Measurements from ENCODE around the gene PAX3. TPM values are rescaled to one million over a fixed set of nuclear protein-coding genes. Genes with fewer than 3 reads are reported as not detected.

PAX3 gene
- total RNA-seq, 2 donors from 2014 or later = not detected

- Histone ChIP-seq H3K9me3 (no peaks in the 10 kb centered on the region), H3K4me3 (no peak overlapping the region), H3K36me3 (no peaks in the 10 kb centered on the region), H3K4me1 (replicated peaks) (no peaks in the 10 kb centered on the region), H3K27ac (no peak overlapping the region), H3K27me3 (replicated peaks; ENCODE audit: insufficient read depth) (peaks cover 85% of the 10 kb centered on the region)
- 7% methylated on average over 38 of the region's 38 CpGs for WGBS
- TF ChIP-seq POLR2A (IDR thresholded peaks at IDR 0.05) (no peak), POLR2AphosphoS5 (IDR thresholded peaks at IDR 0.05) (no peak), CTCF (IDR thresholded peaks at IDR 0.05) (no peak)
- DNase-seq (ENCODE audit: low spot score) = no peak
- intact Hi-C loops (cut with DNase I) = no loop called here
Observed at GRCh38 chr2:222303828-222304736, 5.3 kb upstream of the PAX3 start.

- 12% methylated on average over 24 of the region's 24 CpGs for WGBS
- TF ChIP-seq POLR2AphosphoS5 (IDR thresholded peaks at IDR 0.05) (no peak), CTCF (IDR thresholded peaks at IDR 0.05) (no peak), POLR2A (IDR thresholded peaks at IDR 0.05) (no peak)
- Histone ChIP-seq H3K4me1 (replicated peaks) (no peaks in the 10 kb centered on the region), H3K4me3 (no peak overlapping the region), H3K27ac (no peak overlapping the region), H3K27me3 (replicated peaks; ENCODE audit: insufficient read depth) (peaks cover 86% of the 10 kb centered on the region), H3K36me3 (no peaks in the 10 kb centered on the region), H3K9me3 (no peaks in the 10 kb centered on the region)
- no peak for DNase-seq (ENCODE audit: low spot score)
- intact Hi-C loops (cut with DNase I) = no loop called here
Observed at GRCh38 chr2:222303045-222303827, 4.4 kb upstream of the PAX3 start.

GRCh38 chr2:222302178-222303018 is 3.6 kb upstream of the PAX3 start:
- H3K27ac ChIP-seq = no peak overlapping the region
- DNase-seq (ENCODE audit: low spot score) = no peak
- no peak overlapping the region for H3K4me3 ChIP-seq
- intact Hi-C loops (cut with DNase I) = no loop called here
- H3K9me3 ChIP-seq = no peaks in the 10 kb centered on the region
- TF ChIP-seq POLR2A (IDR thresholded peaks at IDR 0.05) (no peak), POLR2AphosphoS5 (IDR thresholded peaks at IDR 0.05) (no peak), CTCF (IDR thresholded peaks at IDR 0.05) (no peak)
- no peaks in the 10 kb centered on the region for H3K4me1 ChIP-seq (replicated peaks)
- no peaks in the 10 kb centered on the region for H3K36me3 ChIP-seq
- WGBS = 7% methylated on average over 39 of the region's 39 CpGs
- peaks cover 89% of the 10 kb centered on the region for H3K27me3 ChIP-seq (replicated peaks; ENCODE audit: insufficient read depth)

- Histone ChIP-seq H3K36me3 (no peaks in the 10 kb centered on the region), H3K4me1 (replicated peaks) (no peaks in the 10 kb centered on the region), H3K9me3 (no peaks in the 10 kb centered on the region), H3K27me3 (replicated peaks; ENCODE audit: insufficient read depth) (peaks cover 89% of the 10 kb centered on the region), H3K27ac (no peak overlapping the region), H3K4me3 (no peak overlapping the region)
- intact Hi-C loops (cut with DNase I) = no loop called here
- TF ChIP-seq CTCF (IDR thresholded peaks at IDR 0.05) = no peak
- WGBS = 10% methylated on average over 16 of the region's 16 CpGs
- DNase-seq (ENCODE audit: low spot score) = no peak
Observed at GRCh38 chr2:222301796-222302118, 3.0 kb upstream of the PAX3 start.

All from prostate gland (tissue), 2 donors.